Measurements from ENCODE around the gene EAF2. TPM values are rescaled to one million over a fixed set of nuclear protein-coding genes. Genes with fewer than 3 reads are reported as not detected.

Gene EAF2
- total and polyA plus RNA-seq, 12 donors: 1.8 to 7.4 (median 3.5) TPM

DNA sequence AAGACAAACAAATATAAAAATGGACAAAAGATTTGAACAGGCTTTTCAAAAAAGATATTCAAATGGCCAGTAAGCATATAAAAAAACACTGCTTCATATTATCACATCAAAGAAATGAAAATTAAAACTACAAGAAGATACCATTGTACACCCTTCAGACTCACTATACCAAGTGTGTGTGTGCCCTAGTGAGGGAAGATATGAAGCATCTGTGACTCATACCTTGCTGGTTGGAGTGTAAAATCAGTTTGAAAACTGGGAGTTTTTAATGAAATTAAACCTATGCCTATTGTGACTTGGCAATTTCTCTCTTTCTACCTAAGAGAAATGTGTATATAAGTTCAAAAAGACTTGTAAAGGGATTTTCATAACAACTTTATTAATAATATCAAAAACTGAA is 35.7 kb downstream of the EAF2 start:
- DNase-seq (no peak), ATAC-seq (no peak)
- Histone ChIP-seq H3K36me3 (peaks cover 0 to 18% (median 0%) of the 10 kb centered on the region in 9 donors), H3K27ac (no peak overlapping the region), H3K27me3 (no peaks in the 10 kb centered on the region), H3K4me3 (no peak overlapping the region), H3K4me1 (no peaks in the 10 kb centered on the region), H3K9me3 (no peaks in the 10 kb centered on the region)
- intact Hi-C loops (cut with DNase I): no loop called here
- TF ChIP-seq CTCF (IDR thresholded peaks at IDR 0.05): no peak

DNA sequence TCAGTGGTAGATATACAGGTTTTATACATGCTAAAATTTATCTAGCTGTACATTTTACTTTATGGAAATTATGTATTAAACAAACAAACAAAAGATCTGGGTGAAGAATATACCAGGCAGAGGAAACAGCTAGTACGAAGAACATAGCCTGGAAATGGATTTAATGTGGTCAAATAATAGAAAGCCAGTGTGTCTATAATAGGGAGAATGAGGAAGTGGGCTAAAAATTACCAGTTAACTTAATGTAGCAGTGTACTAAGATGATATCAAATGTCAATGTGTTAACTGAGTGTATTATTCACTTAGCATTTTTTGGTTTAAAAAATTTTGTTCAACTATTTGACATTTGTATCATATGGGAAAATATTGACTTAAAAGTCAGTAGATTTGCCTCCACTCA is 36.4 kb downstream of the EAF2 start:
- no peak for DNase-seq
- H3K4me1 ChIP-seq: no peaks in the 10 kb centered on the region
- H3K9me3 ChIP-seq: no peaks in the 10 kb centered on the region
- H3K4me3 ChIP-seq: no peak overlapping the region
- no peak for TF ChIP-seq CTCF (IDR thresholded peaks at IDR 0.05)
- H3K36me3 ChIP-seq: peaks cover 0 to 18% (median 0%) of the 10 kb centered on the region in 9 donors
- 64% methylated on average over 1 of the region's 1 CpG for WGBS, 2 donors
- no peak overlapping the region for H3K27ac ChIP-seq
- no peaks in the 10 kb centered on the region for H3K27me3 ChIP-seq
- intact Hi-C loops (cut with DNase I): no loop called here
- ATAC-seq: no peak

DNA sequence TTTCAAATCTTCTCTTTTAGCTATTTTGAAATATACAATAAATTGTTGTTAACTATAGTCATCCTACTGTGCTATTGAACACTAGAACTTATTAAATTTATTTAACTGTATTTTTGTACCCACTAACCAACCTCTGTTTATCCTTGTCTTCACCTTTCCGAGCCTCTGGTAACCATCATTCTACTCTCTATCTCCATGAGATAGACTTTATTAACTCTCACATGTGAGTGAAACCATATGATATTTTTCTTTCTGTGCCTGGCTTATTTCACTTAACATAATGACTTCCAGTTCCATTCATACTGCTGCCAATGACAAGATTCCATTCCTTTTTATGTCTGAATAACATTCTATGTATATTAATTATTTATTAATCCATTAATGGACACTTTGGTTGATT is 43.4 kb downstream of the EAF2 start:
- H3K9me3 ChIP-seq: no peaks in the 10 kb centered on the region
- TF ChIP-seq CTCF (IDR thresholded peaks at IDR 0.05): no peak
- intact Hi-C loops (cut with DNase I): no loop called here
- no peak for DNase-seq
- no peak overlapping the region for H3K27ac ChIP-seq
- H3K4me3 ChIP-seq: no peak overlapping the region
- H3K36me3 ChIP-seq: peaks cover 0 to 8% (median 0%) of the 10 kb centered on the region in 9 donors
- ATAC-seq: no peak
- no peaks in the 10 kb centered on the region for H3K4me1 ChIP-seq
- no peaks in the 10 kb centered on the region for H3K27me3 ChIP-seq
- WGBS, 2 donors: 24 to 45% methylated on average over 1 of the region's 1 CpG

DNA sequence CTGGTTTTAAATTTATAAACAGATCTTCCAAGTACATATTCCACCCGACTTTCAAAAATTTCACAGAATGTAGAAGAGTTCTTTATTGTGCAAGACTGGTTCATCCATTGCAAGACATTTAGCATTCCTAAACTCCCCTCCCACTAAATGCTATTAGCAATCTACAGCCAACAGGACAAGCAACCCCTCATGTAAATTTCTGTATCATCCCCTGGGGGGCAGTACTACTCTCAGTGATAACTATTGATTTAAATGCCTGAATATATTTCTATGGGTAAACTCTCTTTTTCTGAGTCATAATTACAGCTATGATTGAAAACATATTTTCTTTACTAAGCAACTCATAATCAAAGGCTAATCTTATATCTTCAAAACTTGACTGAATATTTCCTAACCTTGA is 48.5 kb downstream of the EAF2 start:
- 22 to 37% methylated on average over 1 of the region's 1 CpG for WGBS, 2 donors
- H3K27me3 ChIP-seq: no peaks in the 10 kb centered on the region
- no peak overlapping the region for H3K4me3 ChIP-seq
- intact Hi-C loops (cut with DNase I): loop anchor here in 1 of 10 donors (10.0 kb wide), 1 partner anchor 111 kb away; no protein-coding TSS in a partner anchor
- no peaks in the 10 kb centered on the region for H3K4me1 ChIP-seq
- ATAC-seq: no peak
- TF ChIP-seq CTCF (IDR thresholded peaks at IDR 0.05): peak in 5 of 9 donors; percentile 14 to 48 (median 24)
- no peak overlapping the region for H3K27ac ChIP-seq
- H3K36me3 ChIP-seq: no peaks in the 10 kb centered on the region
- H3K9me3 ChIP-seq: no peaks in the 10 kb centered on the region
- no peak for DNase-seq
